ENCODE results near the gene SETX. TPM values are rescaled to one million over a fixed set of nuclear protein-coding genes. Genes with fewer than 3 reads are reported as not detected.

The SETX gene
- total RNA-seq, 2 donors from 2014 or later = 26.7 to 30.4 TPM

- Histone ChIP-seq H3K36me3 (replicated peaks in 1 of 2; ENCODE audit: insufficient read depth in 1 of 2, low read depth in 2 of 2) (peaks cover 0 to 15% of the 10 kb centered on the region in 2 donors), H3K4me1 (peaks cover 6% of the 10 kb centered on the region), H3K9me3 (no peaks in the 10 kb centered on the region), H3K4me3 (no peak overlapping the region), H3K27me3 (no peaks in the 10 kb centered on the region), H3K27ac (no peak overlapping the region)
- ATAC-seq (no peak), DNase-seq (no peak)
- TF ChIP-seq CTCF (IDR thresholded peaks at IDR 0.05) = no peak
- TF ChIP-seq POLR2A (IDR thresholded peaks at IDR 0.05) = no peak
- intact Hi-C loops (cut with DNase I) = no loop called here
- WGBS, 2 donors = 59% methylated on average over 1 of the region's 1 CpG
Observed at GRCh38 chr9:132324425-132324824, 30.4 kb downstream of the SETX start.

- no peak for TF ChIP-seq POLR2A (IDR thresholded peaks at IDR 0.05)
- no peak for TF ChIP-seq CTCF (IDR thresholded peaks at IDR 0.05)
- Histone ChIP-seq H3K27ac (no peak overlapping the region), H3K36me3 (replicated peaks in 1 of 2; ENCODE audit: insufficient read depth in 1 of 2, low read depth in 2 of 2) (peaks cover 0 to 2% of the 10 kb centered on the region in 2 donors), H3K9me3 (no peaks in the 10 kb centered on the region), H3K4me1 (peaks cover 17% of the 10 kb centered on the region), H3K4me3 (no peak overlapping the region), H3K27me3 (no peaks in the 10 kb centered on the region)
- ATAC-seq = no peak
- WGBS, 2 donors = 56 to 61% methylated on average over 4 of the region's 4 CpGs
- DNase-seq = no peak
- intact Hi-C loops (cut with DNase I) = no loop called here
Observed at GRCh38 chr9:132319421-132320110, 35.2 kb downstream of the SETX start.

- Histone ChIP-seq H3K4me1 (peaks cover 5% of the 10 kb centered on the region), H3K27me3 (no peaks in the 10 kb centered on the region), H3K36me3 (replicated peaks in 1 of 2; ENCODE audit: insufficient read depth in 1 of 2, low read depth in 2 of 2) (peaks cover 0 to 12% of the 10 kb centered on the region in 2 donors), H3K27ac (no peak overlapping the region), H3K9me3 (no peaks in the 10 kb centered on the region), H3K4me3 (no peak overlapping the region)
- ATAC-seq (no peak), DNase-seq (no peak)
- TF ChIP-seq CTCF (IDR thresholded peaks at IDR 0.05) (no peak), POLR2A (IDR thresholded peaks at IDR 0.05) (no peak)
- 72 to 91% methylated on average over 2 of the region's 2 CpGs for WGBS, 2 donors
- intact Hi-C loops (cut with DNase I) = no loop called here
Observed at GRCh38 chr9:132312873-132313272, 41.9 kb downstream of the SETX start.

GRCh38 chr9:132312426-132312825 is 42.4 kb downstream of the SETX start:
- Histone ChIP-seq H3K27me3 (no peaks in the 10 kb centered on the region), H3K27ac (no peak overlapping the region), H3K4me1 (peaks cover under 1% of the 10 kb centered on the region), H3K9me3 (no peaks in the 10 kb centered on the region), H3K4me3 (no peak overlapping the region), H3K36me3 (replicated peaks in 1 of 2; ENCODE audit: insufficient read depth in 1 of 2, low read depth in 2 of 2) (peaks cover 0 to 13% of the 10 kb centered on the region in 2 donors)
- DNase-seq (no peak), ATAC-seq (no peak)
- no peak for TF ChIP-seq POLR2A (IDR thresholded peaks at IDR 0.05)
- TF ChIP-seq CTCF (IDR thresholded peaks at IDR 0.05) = no peak
- intact Hi-C loops (cut with DNase I) = no loop called here

GRCh38 chr9:132311978-132312377 is 42.8 kb downstream of the SETX start:
- Histone ChIP-seq H3K9me3 (no peaks in the 10 kb centered on the region), H3K27ac (no peak overlapping the region), H3K4me3 (no peak overlapping the region), H3K36me3 (replicated peaks in 1 of 2; ENCODE audit: insufficient read depth in 1 of 2, low read depth in 2 of 2) (peaks cover 0 to 16% of the 10 kb centered on the region in 2 donors), H3K4me1 (no peaks in the 10 kb centered on the region), H3K27me3 (no peaks in the 10 kb centered on the region)
- TF ChIP-seq CTCF (IDR thresholded peaks at IDR 0.05) (no peak), POLR2A (IDR thresholded peaks at IDR 0.05) (no peak)
- DNase-seq (no peak), ATAC-seq (no peak)
- intact Hi-C loops (cut with DNase I) = no loop called here
- 90 to 93% methylated on average over 4 of the region's 4 CpGs for WGBS, 2 donors
